ENCODE measurements around the gene VGLL1. TPM values are rescaled to one million over a fixed set of nuclear protein-coding genes. Genes with fewer than 3 reads are reported as not detected.

VGLL1 gene
- total RNA-seq, 1 experiment from 2014 or later, result not detected

- in situ Hi-C loops (cut with HindIII; ENCODE audit: low pct_unique_long_range_greater_than_20kb, low sequenced_read_pairs) (no loop called here), intact Hi-C loops (cut with micrococcal nuclease; ENCODE audit: unreplicated experiment) (loop anchor here (10.0 kb wide), 1 partner anchor 165 kb away; no protein-coding TSS in a partner anchor)
- TF ChIP-seq TCF7L2 (IDR thresholded peaks at IDR 0.05; ENCODE audit: low read depth, low read length) (no peak), SIN3A (IDR thresholded peaks at IDR 0.05; ENCODE audit: borderline replicate concordance, insufficient read depth, low read depth, low read length) (no peak), CTCF (IDR thresholded peaks at IDR 0.05) (no peak), POLR2AphosphoS5 (IDR thresholded peaks at IDR 0.05; ENCODE audit: low read depth, low read length) (no peak), REST (IDR thresholded peaks at IDR 0.05; ENCODE audit: insufficient read depth in 1 of 2, low read depth in 2 of 2, low read length in 1 of 2) (no peak)
- ChIA-PET POLR2A (no interaction called here), CTCF (no interaction called here)
- BruUV-seq (replicated peaks), result no TSS peak
- ATAC-seq (no peak), DNase-seq (ENCODE audit: low read depth, low spot score) (no peak)
- Histone ChIP-seq H3K27ac (ENCODE audit: low read length) (no peak overlapping the region), H3K4me3 (ENCODE audit: low read depth in 2 of 2, low read length in 2 of 2) (no peak overlapping the region), H3K27me3 (ENCODE audit: control insufficient read depth, insufficient read depth, low read length) (no peaks in the 10 kb centered on the region), H3K9me3 (ENCODE audit: control insufficient read depth, insufficient read depth, low read depth, low read length) (no peaks in the 10 kb centered on the region), H3K4me1 (ENCODE audit: control insufficient read depth, insufficient read depth, low read length) (peaks cover 10% of the 10 kb centered on the region), H3K36me3 (ENCODE audit: control insufficient read depth, insufficient read depth, low read length) (no peaks in the 10 kb centered on the region)
These were observed 2.2 kb upstream of the VGLL1 start for GRCh38 chrX:136529795-136530194.

GRCh38 chrX:136534131-136534530, 2.1 kb downstream of the VGLL1 start:
- Histone ChIP-seq H3K36me3 (ENCODE audit: control insufficient read depth, insufficient read depth, low read length) (no peaks in the 10 kb centered on the region), H3K27me3 (ENCODE audit: control insufficient read depth, insufficient read depth, low read length) (no peaks in the 10 kb centered on the region; the same call in 1 of the 2 replicates), H3K4me3 (ENCODE audit: low read depth in 2 of 2, low read length in 2 of 2) (no peak overlapping the region), H3K9me3 (ENCODE audit: control insufficient read depth, insufficient read depth, low read depth, low read length) (no peaks in the 10 kb centered on the region), H3K27ac (ENCODE audit: low read length) (no peak overlapping the region), H3K4me1 (ENCODE audit: control insufficient read depth, insufficient read depth, low read length) (no peaks in the 10 kb centered on the region)
- POLR2A ChIA-PET, result no interaction called here
- intact Hi-C loops (cut with micrococcal nuclease; ENCODE audit: unreplicated experiment), result no loop called here
- TF ChIP-seq CTCF (IDR thresholded peaks at IDR 0.05) (no peak), TCF7L2 (IDR thresholded peaks at IDR 0.05; ENCODE audit: low read depth, low read length) (no peak), POLR2AphosphoS5 (IDR thresholded peaks at IDR 0.05; ENCODE audit: low read depth, low read length) (no peak), REST (IDR thresholded peaks at IDR 0.05; ENCODE audit: insufficient read depth in 1 of 2, low read depth in 2 of 2, low read length in 1 of 2) (no peak), SIN3A (IDR thresholded peaks at IDR 0.05; ENCODE audit: borderline replicate concordance, insufficient read depth, low read depth, low read length) (no peak)
- CTCF ChIA-PET, result no interaction called here
- no peak for ATAC-seq
- DNase-seq (ENCODE audit: low read depth, low spot score), result no peak
- no TSS peak for BruUV-seq (replicated peaks)
- in situ Hi-C loops (cut with HindIII; ENCODE audit: low pct_unique_long_range_greater_than_20kb, low sequenced_read_pairs), result no loop called here
